ENCODE measurements around the gene PRKAG2. TPM values are rescaled to one million over a fixed set of nuclear protein-coding genes. Genes with fewer than 3 reads are reported as not detected.

Gene PRKAG2
- total RNA-seq, 1 donor from 2014 or later, result 20.8 TPM

DNA sequence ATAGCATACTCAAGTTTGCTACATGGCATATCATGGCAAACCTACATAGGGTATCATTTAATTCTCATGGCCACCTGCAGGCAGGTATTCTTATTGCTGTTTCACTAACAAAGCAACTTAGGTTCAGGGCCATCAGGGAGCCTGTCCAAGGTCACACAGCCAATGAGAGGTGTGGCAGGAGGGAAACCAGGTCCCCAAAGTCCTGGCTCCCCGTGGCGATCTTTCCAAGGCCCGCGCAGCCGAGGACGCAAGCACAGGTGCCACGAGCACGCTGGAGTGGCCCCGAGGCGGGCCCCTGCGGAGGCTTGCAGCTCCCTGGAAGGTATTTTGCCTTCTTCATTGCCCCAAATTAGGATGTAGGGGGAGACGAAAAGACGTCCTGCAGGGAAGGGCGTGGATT is 20.8 kb downstream of the PRKAG2 start:
- no peak for DNase-seq (ENCODE audit: low read depth)
- no peak overlapping the region for H3K4me3 ChIP-seq (ENCODE audit: low read depth, low read length)
- TF ChIP-seq, protein P1, sequence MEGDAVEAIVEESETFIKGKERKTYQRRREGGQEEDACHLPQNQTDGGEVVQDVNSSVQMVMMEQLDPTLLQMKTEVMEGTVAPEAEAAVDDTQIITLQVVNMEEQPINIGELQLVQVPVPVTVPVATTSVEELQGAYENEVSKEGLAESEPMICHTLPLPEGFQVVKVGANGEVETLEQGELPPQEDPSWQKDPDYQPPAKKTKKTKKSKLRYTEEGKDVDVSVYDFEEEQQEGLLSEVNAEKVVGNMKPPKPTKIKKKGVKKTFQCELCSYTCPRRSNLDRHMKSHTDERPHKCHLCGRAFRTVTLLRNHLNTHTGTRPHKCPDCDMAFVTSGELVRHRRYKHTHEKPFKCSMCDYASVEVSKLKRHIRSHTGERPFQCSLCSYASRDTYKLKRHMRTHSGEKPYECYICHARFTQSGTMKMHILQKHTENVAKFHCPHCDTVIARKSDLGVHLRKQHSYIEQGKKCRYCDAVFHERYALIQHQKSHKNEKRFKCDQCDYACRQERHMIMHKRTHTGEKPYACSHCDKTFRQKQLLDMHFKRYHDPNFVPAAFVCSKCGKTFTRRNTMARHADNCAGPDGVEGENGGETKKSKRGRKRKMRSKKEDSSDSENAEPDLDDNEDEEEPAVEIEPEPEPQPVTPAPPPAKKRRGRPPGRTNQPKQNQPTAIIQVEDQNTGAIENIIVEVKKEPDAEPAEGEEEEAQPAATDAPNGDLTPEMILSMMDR (conservative IDR thresholded peaks at IDR 0.05; ENCODE audit: low read depth, low read length), result no peak

DNA sequence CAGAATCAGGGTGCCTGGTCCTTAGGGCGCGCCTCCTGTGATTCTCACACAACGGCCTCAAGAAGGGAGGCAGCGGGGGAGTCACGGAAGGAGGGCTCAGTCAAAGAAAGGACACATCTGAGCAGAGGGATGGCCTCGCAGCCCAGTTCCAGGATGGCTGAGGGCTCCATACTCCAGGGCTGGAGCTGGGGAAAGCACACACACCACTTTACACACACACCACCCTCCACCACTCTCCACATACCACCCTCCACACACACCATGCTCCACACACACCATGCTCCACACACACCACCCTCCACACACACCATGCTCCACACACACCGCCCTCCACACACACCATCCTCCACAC is 22.2 kb downstream of the PRKAG2 start:
- H3K4me3 ChIP-seq (ENCODE audit: low read depth, low read length), result no peak overlapping the region
- no peak for DNase-seq (ENCODE audit: low read depth)
- TF ChIP-seq, protein P1 (conservative IDR thresholded peaks at IDR 0.05; ENCODE audit: low read depth, low read length), result no peak

DNA sequence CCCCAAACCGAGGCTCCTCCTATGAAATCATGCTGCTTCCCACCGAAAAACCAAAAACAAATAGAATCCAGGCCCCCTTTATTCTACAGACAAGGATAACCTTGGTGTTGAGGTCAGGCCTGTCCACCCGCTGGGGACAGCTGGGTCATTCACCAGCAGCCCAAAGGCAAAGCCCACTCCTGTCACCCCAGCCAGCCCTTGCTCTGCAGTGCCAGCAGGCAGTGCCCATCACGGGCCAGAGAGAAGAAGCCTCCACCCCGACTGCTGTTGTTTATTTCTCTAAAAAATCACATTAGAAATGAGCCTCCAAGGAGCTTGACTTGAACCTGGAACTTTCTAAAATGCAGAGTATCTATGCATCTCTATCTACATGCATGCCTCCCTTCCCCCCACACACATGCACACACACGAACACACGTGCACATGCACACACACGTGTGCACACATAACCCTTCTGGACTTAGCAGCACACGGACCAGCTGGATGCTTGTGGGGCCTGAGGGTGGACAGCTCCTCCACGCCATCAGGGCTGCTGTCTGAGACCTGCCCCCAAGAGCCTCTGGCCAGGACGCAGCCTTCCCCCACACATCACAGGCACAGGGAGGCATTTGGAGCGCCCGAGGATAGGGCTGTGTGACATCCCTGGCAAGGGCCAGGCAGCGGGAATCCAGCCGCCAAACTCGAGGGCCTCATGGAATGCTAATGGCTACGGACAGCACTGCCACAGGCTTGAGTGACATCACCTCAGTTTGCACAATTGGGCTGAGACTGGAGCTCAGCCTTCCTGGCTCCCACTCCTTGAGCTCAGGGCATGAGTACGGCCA is 22.8 kb downstream of the PRKAG2 start:
- DNase-seq (ENCODE audit: low read depth), result no peak
- H3K4me3 ChIP-seq (ENCODE audit: low read depth, low read length), result no peak overlapping the region
- TF ChIP-seq, protein P1 (conservative IDR thresholded peaks at IDR 0.05; ENCODE audit: low read depth, low read length), result no peak

DNA sequence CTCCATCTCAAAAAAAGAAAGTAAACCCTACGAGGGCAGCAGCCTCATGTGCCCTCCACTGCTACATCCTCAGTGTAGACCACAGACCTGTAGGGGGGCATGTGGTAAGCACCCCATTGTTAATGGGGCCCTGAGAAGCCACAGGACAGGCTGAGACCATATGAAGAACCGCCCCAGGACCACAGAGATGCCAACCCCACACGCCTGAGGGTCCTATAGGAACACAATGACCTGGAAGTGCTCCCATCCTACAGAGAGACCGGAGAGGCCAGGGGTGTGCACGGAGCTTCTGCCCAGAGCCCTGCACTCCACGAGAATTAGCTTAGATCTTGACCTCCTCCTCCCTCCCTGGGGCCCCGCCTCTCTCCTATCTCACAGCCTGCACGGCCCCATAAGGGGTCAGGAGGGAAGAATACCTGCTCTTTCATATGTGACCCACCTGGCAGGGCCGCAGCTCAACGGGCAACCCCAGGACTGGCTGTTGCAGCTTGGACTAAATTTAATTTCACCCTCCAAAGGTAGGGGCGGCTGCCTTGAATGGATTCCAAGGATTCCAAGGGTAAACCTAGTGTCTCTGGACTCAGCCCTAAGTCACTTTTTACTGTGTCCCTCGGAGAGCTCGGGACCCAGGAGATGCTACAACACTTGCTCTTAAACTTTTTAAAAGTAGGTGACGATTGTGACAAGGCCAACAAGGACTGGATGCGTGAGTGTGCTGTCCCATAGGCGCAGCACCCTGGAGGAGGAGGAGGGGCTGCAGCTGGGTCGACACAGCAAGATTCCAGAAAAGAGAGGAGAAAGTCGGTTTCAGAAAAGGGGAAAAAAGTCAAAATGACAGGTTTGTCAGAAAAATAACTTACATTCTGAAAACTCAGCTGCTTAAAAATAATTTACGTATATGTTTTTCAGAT is 24.2 kb downstream of the PRKAG2 start:
- DNase-seq (ENCODE audit: low read depth), result no peak
- TF ChIP-seq, protein P1 (conservative IDR thresholded peaks at IDR 0.05; ENCODE audit: low read depth, low read length), result no peak

DNA sequence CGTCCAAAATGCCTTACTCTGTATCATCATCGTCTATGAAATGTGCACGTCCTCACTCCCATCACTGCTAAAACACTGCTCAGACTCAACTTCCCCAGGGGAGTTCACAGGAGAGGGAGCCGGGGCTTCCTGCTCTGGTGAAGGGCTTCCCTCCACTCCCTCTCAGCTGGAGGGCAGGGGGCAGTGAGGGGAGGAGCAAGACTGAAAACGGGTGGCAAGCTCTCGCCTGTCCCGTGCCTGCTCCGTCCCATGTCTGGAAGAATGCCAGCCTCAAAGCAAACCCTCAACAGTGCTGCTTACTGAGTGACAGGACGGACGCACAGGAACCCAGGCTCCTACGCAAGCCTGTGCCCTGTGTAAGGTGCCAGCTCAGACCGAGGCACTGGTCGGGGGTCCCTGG is 25.1 kb downstream of the PRKAG2 start:
- DNase-seq (ENCODE audit: low read depth), result no peak
- TF ChIP-seq, protein P1 (conservative IDR thresholded peaks at IDR 0.05; ENCODE audit: low read depth, low read length), result no peak
- H3K4me3 ChIP-seq (ENCODE audit: low read depth, low read length), result no peak overlapping the region

More for the DNA sequence above, 24.2 kb downstream of the PRKAG2 start:
- no peak overlapping the region for H3K4me3 ChIP-seq (ENCODE audit: low read depth, low read length)

DNA sequence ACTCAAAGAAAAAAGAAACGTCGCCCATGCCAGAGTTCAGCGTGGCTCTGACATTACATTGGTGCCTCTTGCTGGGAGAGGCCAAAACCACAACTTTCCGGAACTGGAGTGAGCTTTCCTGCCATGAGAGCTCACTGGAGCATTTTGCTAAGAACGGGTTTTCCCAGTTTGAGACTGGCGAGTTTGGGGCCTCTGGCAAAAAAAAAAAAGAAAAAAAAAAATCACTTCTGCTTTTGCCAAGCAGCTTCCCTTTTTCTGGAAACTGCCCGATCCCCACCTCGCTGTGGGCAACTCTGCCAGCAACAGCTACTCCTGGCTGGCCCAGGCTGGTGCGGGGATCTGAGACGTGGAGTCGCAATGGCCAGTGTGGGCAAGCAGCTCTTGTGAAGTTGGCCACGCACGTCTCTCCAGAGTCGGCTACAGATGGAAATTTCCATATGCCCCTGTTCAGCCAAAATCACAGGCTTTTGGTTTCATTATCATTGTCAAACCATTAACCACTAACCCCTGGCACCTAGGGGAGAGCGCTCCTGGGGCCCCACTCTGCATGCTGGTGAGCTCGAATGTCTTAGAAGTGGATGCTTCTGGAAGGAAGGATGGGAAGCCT is 25.7 kb downstream of the PRKAG2 start:
- no peak for DNase-seq (ENCODE audit: low read depth)
- TF ChIP-seq, protein P1 (conservative IDR thresholded peaks at IDR 0.05; ENCODE audit: low read depth, low read length), result no peak
- no peak overlapping the region for H3K4me3 ChIP-seq (ENCODE audit: low read depth, low read length)

Data from epithelial cell of proximal tubule (primary cell).